Dermis microvascular lymphatic vessel endothelial cell (primary cell): ENCODE measurements around the gene CHDH. TPM values are rescaled to one million over a fixed set of nuclear protein-coding genes. Genes with fewer than 3 reads are reported as not detected.
A peak's percentile ranks its signal among the peaks of the same experiment; 100 is the strongest.

Experiments used
- DNase-seq, 2 donors: peaks; one replicate each; pipeline versions ENCODE4 v3.0.0 to v3.0.0-alpha.2; 2010; ENCODE audit warnings: low read depth in 2 of 2
- total RNA-seq: library from RNA; depleted of rRNA; stranded (reverse); fragments of >200 nt; gene quantifications from 2 replicates; pipeline ENCODE4 v1.2.1, GENCODE V29; 2014

Gene CHDH
- total RNA-seq = 0.25 and 0.26 TPM in 2 replicates

GRCh38 chr3:53846134-53846850 lies at the start of gene CHDH, which contains the start of gene IL17RB:
TSS of gene CHDH (minus strand) at chr3:53846419. CDS start at chr3:53824008, 22,411 bp downstream.
TSS of gene IL17RB (plus strand) at chr3:53846568. CDS start at chr3:53846589, 21 bp downstream.
- DNase-seq = peak in 1 of 2 donors; percentile 22

- no peak for DNase-seq
Observed at GRCh38 chr3:53892286-53892637, 46.0 kb upstream of the CHDH start.

DNA sequence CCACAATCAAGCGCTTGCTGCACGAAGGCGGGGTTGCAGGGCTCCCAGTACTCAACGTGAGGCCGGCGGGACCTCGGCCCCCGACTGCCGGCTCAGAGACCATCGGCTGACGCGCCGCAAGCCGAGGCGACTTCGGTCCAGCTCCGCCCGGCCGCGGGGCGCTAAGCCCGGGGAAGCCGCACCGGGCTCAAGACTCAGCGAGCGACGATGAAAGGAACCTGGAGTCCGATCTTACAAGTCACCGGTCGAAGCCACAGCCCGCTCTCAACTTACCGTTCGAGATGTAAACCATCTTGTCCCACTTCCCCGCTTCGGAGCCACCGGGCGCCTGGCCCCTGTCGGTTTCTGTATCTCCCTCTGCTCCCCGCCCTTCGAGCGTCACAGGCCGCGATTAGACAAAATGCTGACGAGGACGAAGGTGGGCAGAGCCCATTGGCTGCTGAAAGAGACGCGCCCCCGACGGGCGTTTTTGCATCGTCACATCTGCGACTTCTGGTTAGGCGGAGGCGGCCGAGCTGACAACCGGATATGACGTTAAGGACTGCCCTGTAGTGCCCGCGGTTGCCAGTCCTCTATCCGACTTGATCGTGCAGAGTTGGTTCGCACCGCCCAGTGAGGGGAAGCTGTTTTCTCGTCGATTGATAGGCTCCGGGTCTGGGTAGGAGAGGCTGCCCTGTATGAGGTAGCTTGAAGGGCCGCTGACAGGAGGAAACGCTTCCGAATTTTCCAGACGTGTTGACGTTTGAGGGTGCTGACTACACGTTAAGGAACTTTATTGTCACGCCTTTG lies 45.5 kb upstream of the CHDH start, which contains the start of gene SELENOK:
Gene SELENOK (minus strand): TSS at position 363 of the 789 bp plus-strand sequence.
- peak; percentile 99 to 100 for DNase-seq

GRCh38 chr3:53890726-53891475 lies 44.7 kb upstream of the CHDH start:
- DNase-seq = peak; percentile 48 to 80

GRCh38 chr3:53888232-53888631 lies 42.0 kb upstream of the CHDH start:
- no peak for DNase-seq

DNA sequence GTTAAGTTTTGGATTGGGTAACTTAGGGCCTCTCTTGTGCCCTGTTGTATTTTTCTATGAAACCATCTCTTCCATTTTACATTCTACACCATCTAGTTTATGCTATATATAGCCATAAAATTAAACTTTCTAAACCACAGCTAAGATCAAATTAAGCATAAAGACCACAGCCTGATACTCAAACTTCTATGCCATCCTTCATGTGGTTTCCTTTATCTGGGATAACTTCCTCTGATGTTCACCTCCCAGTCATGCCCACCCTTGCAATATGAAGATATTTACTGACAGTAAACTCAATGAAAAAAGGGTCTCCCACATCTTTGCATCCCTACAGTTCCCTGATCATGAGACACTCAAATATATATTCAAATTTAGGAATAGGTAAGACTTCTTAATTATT lies 41.2 kb upstream of the CHDH start:
- no peak for DNase-seq

DNA sequence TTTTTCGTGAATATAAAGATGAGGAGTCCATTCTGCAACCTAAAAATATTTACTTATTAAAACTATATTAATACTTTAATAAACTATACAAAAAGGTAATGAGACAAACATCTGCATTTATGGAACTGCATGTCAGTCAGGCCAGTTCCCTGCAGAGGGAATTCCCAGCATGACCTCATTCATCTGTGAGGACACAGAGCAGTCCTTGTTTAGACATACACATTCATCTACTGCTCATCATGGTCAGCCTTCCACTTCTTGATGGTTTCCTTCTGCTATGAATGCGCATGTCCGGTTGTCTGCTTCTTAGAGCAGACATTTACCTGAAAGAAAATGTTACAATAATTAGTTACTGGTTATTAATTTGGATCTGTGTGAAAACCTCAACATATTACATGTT lies 39.0 kb upstream of the CHDH start:
- no peak for DNase-seq

- DNase-seq = no peak
Observed at GRCh38 chr3:53884623-53885022, 38.4 kb upstream of the CHDH start.

DNA sequence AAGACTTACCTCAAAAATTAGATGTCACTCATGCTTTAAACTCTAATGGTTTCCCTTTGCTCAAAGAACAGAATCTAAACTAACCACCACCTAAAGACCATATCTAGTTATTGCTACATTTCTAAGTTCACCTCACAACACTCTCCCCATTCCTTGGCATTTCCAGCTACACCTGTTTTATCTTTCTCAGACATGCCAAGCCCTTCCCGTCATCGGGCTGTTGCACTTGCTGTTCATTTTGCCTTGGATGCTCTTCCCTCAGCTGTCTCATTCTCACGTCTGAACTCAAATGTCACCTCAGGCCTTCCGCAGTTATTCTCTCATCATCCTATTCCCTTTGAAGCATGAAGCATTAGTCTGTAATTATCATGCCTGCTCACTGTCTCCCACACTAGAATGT lies 36.8 kb upstream of the CHDH start:
- DNase-seq = no peak

- peak; percentile 69 to 90 for DNase-seq
Observed at GRCh38 chr3:53881691-53882593, 35.7 kb upstream of the CHDH start, which contains the start of gene ACTR8. TSS of gene ACTR8 (minus strand) at chr3:53882152. CDS start at chr3:53882101, 51 bp downstream.

GRCh38 chr3:53880396-53881345 lies 34.5 kb upstream of the CHDH start:
- peak in 1 of 2 donors; percentile 11 for DNase-seq

DNA sequence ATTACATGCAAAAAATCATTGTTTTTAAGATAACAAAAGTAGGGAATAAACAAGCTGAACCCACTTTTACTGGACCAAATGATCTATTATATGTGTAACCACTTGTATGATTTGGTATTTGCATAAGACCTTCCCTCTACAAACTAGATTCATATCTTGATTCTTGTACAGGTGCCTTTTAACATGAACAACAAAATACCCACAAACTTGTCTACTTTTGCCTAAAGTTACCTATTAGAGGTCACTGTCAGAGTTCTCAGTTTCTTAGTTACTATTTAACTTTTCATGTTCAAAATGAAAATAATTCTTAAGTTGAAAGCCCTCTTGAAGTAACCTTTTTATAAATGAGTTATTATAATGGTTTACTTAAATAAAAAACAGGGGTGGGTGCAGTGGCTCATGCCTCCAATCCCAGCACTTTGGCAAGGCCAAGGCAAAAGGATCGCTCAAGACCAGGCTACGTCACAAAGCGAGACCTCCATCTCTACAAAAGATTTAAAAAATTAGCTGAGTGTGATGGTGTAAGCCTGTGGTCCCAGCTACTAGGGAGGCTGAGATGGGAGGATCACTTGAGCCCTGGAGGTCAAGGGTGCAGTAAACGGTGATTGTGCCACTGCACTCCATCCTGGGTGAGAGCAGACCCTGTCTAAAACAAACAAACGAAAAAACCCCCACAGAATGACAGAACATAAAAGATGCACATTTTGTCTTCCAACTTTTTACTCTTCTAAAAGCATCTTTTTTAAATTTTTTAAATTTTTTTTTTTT lies 19.7 kb upstream of the CHDH start:
- no peak for DNase-seq

DNA sequence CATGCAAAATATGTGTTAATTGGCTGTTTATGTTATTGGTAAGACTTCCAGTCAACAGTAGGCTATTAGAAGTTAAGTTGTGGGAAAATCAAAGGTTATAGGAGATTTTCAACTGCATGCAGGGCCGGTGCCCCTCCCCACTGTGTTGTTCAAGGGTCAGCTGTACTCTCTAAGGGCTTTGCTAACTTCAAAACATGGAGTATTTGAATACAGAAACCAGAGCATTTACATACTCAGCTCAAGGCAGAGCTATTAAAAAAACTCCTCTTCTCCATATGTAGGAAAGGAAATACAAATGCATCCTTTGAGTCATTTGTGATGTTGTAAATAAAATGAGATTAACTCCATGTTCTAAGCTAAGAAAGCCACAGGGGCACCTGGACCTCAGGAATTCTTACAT lies 16.9 kb upstream of the CHDH start:
- no peak for DNase-seq

DNA sequence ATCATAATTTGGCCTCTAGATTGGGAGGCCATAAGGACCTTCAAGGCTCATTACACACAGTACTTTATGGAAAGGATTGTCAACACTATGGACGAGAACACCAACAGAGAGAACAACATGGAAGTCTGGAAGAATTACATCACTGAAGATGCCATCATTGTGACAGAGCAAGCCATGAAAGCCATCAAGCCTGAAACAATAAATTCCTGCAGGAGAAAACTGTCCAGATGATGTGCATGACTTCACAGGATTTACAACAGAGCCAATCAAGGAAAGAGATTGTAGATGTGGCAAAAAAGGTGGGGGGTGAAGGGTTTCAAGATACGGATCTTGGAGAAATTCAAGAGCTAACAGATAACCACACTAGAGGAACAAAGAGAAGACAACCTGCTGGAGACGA lies 16.0 kb upstream of the CHDH start:
- DNase-seq = no peak

GRCh38 chr3:53860196-53860595 lies 14.0 kb upstream of the CHDH start:
- DNase-seq = no peak

GRCh38 chr3:53859178-53859577 lies 13.0 kb upstream of the CHDH start:
- DNase-seq = no peak

- no peak for DNase-seq
Observed at GRCh38 chr3:53858096-53858741, 12.0 kb upstream of the CHDH start.

- DNase-seq = no peak
Observed at GRCh38 chr3:53856964-53857363, 10.7 kb upstream of the CHDH start.
